NCI-H2107 treated with DMSO at 0.1 percent for 48 hours (cell line): ENCODE measurements around the gene PRKCQ.

Experiments
- DNase-seq: peaks from one replicate; lab custom pipeline; 2025; ENCODE audit not compliant: unreplicated experiment; lab: John Stamatoyannopoulos, UW

The PRKCQ gene

GRCh38 chr10:6409971-6410643 is 170.0 kb downstream of the PRKCQ start:
- DNase-seq: no peak

- DNase-seq: no peak
Observed at GRCh38 chr10:6408799-6409198, 171.3 kb downstream of the PRKCQ start.

- no peak for DNase-seq
Observed at GRCh38 chr10:6407034-6407721, 172.9 kb downstream of the PRKCQ start.

GRCh38 chr10:6406220-6407033 is 173.6 kb downstream of the PRKCQ start:
- no peak for DNase-seq

- no peak for DNase-seq
Observed at GRCh38 chr10:6405713-6406112, 174.4 kb downstream of the PRKCQ start.

GRCh38 chr10:6404127-6405072 is 175.7 kb downstream of the PRKCQ start:
- DNase-seq: no peak

- no peak for DNase-seq
Observed at GRCh38 chr10:6402960-6403359, 177.1 kb downstream of the PRKCQ start.

GRCh38 chr10:6402349-6402709 is 177.7 kb downstream of the PRKCQ start:
- no peak for DNase-seq

GRCh38 chr10:6401558-6402348 is 178.3 kb downstream of the PRKCQ start:
- DNase-seq: peak; percentile 64

- DNase-seq: no peak
Observed at GRCh38 chr10:6400821-6401465, 179.1 kb downstream of the PRKCQ start.

- no peak for DNase-seq
Observed at GRCh38 chr10:6400331-6400730, 179.7 kb downstream of the PRKCQ start.

GRCh38 chr10:6399879-6400278 is 180.2 kb downstream of the PRKCQ start:
- DNase-seq: no peak

GRCh38 chr10:6399231-6399741 is 180.8 kb downstream of the PRKCQ start:
- DNase-seq: no peak

GRCh38 chr10:6398399-6398798 is 181.7 kb downstream of the PRKCQ start:
- no peak for DNase-seq

GRCh38 chr10:6396652-6397051 is 183.4 kb downstream of the PRKCQ start:
- DNase-seq: no peak

GRCh38 chr10:6396226-6396625 is 183.8 kb downstream of the PRKCQ start:
- DNase-seq: no peak

GRCh38 chr10:6395606-6396005 is 184.5 kb downstream of the PRKCQ start:
- DNase-seq: no peak

GRCh38 chr10:6394084-6394483 is 186.0 kb downstream of the PRKCQ start:
- no peak for DNase-seq

GRCh38 chr10:6393168-6393567 is 186.9 kb downstream of the PRKCQ start:
- no peak for DNase-seq
